B cell (primary cell): ENCODE measurements around the gene FSTL3. TPM values are rescaled to one million over a fixed set of nuclear protein-coding genes. Genes with fewer than 3 reads are reported as not detected.

Experiments
- ATAC-seq: fragments of 200-7000 bp; cut with Tn5 transposase; one replicate; pipeline ENCODE4 v1.10.0; 2021; ENCODE audit warnings: low read depth, mild to moderate bottlenecking, moderate number of reproducible peaks, moderate library complexity
- CTCF ChIA-PET: fragments of 350-600 bp; sonication (Branson Sonifier 250); formaldehyde crosslinking; loops from one replicate; lab custom pipeline; 2021; ENCODE audit warnings: antibody characterized with exemption, inconsistent platforms; lab: Charles Lee
- POLR2A ChIA-PET: fragments of 350-600 bp; sonication (Branson Sonifier 250); formaldehyde crosslinking; loops from one replicate; lab custom pipeline; 2021; ENCODE audit warnings: antibody characterized with exemption; lab: Charles Lee
- DNase-seq: peaks from one replicate; pipeline ENCODE4 v3.0.0; 2013
- H2AFZ ChIP-seq: 2 replicates; pipeline ENCODE4 v1.6.1; 2012; ENCODE audit warnings: mild to moderate bottlenecking, low read depth, low read length; ENCODE audit not compliant: insufficient read depth, poor library complexity, severe bottlenecking
- H3K27ac ChIP-seq, 2 donors: 1 replicate in 1 of 2; 2 replicates in 1 of 2; pipeline ENCODE4 v1.5.1; 2012 to 2013; ENCODE audit warnings: low read length in 2 of 2, mild to moderate bottlenecking in 2 of 2, moderate library complexity in 1 of 2
- H3K27me3 ChIP-seq, 4 experiments: fragments of 200-600 bp in 1 of 4; sonication (generic) in 1 of 4; replicated peaks in 1 of 4; 1 replicate in 2 of 4; 2 replicates in 2 of 4; pipeline versions ENCODE4 v1.6.1 to v1.7.0; 2013 to 2016; ENCODE audit warnings: low read length in 3 of 4, mild to moderate bottlenecking in 2 of 4, mixed read lengths in 1 of 4, moderate library complexity in 1 of 4; ENCODE audit not compliant: insufficient read depth in 4 of 4, control insufficient read depth in 3 of 4; ENCODE audit errors: control extremely low read depth in 1 of 4
- H3K36me3 ChIP-seq, 2 experiments: replicated peaks in 1 of 2; 1 replicate in 1 of 2; 2 replicates in 1 of 2; pipeline versions ENCODE4 v1.6.1 to v1.7.1; 2013; ENCODE audit warnings: low read length in 1 of 2; ENCODE audit not compliant: insufficient read depth in 2 of 2, control insufficient read depth in 1 of 2; ENCODE audit errors: control extremely low read depth in 1 of 2, extremely low read depth in 1 of 2
- H3K4me1 ChIP-seq, 2 donors: fragments of 200-600 bp in 1 of 2; sonication (generic) in 1 of 2; 1 replicate in 1 of 2; 2 replicates in 1 of 2; pipeline versions ENCODE4 v1.5.1 to v1.6.1; 2013 to 2017; ENCODE audit warnings: low read length in 2 of 2; ENCODE audit not compliant: control insufficient read depth in 2 of 2, insufficient read depth in 2 of 2
- H3K4me2 ChIP-seq: replicated peaks from 2 replicates; pipeline ENCODE3; 2012; ENCODE audit warnings: mild to moderate bottlenecking, low read depth, low read length; ENCODE audit not compliant: poor library complexity, severe bottlenecking
- H3K4me3 ChIP-seq, 5 experiments: fragments of 200-600 bp in 1 of 5; sonication (generic) in 1 of 5; 1 replicate in 3 of 5; 2 replicates in 2 of 5; pipeline versions ENCODE4 v1.5.1 to v1.7.0; 2011 to 2016; ENCODE audit warnings: low read length in 4 of 5, mild to moderate bottlenecking in 4 of 5, low read depth in 2 of 5, control low read depth in 1 of 5, moderate library complexity in 1 of 5; ENCODE audit not compliant: insufficient read depth in 1 of 5; ENCODE audit errors: control extremely low read depth in 1 of 5, extremely low read depth in 1 of 5
- H3K79me2 ChIP-seq: fragments of 200-600 bp; sonication (generic); one replicate; pipeline ENCODE4 v1.6.0; 2016; ENCODE audit warnings: low read length; ENCODE audit not compliant: control insufficient read depth, insufficient read depth
- H3K9ac ChIP-seq: fragments of 200-600 bp; sonication (generic); 2 replicates; pipeline ENCODE4 v1.6.1; 2017; ENCODE audit warnings: mild to moderate bottlenecking, low read length, moderate library complexity
- H3K9me3 ChIP-seq, 3 donors: one replicate each; pipeline versions ENCODE4 v1.6.1 to v1.7.1; 2013; ENCODE audit warnings: low read length in 2 of 3; ENCODE audit not compliant: control insufficient read depth in 2 of 3, insufficient read depth in 1 of 3; ENCODE audit errors: control extremely low read depth in 1 of 3
- H4K20me1 ChIP-seq: 2 replicates; pipeline ENCODE4 v1.6.0; 2012; ENCODE audit warnings: mild to moderate bottlenecking, low read length; ENCODE audit not compliant: insufficient read depth, control insufficient read depth, poor library complexity, severe bottlenecking
- H3K27ac Mint-ChIP-seq: one replicate; pipeline ENCODE4 v1.8.0; 2021; ENCODE audit warnings: mixed read lengths
- H3K27me3 Mint-ChIP-seq: one replicate; pipeline ENCODE4 v1.8.0; 2021; ENCODE audit warnings: mixed read lengths
- H3K4me1 Mint-ChIP-seq: one replicate; pipeline ENCODE4 v1.8.0; 2021; ENCODE audit warnings: mixed read lengths
- H3K4me3 Mint-ChIP-seq: one replicate; pipeline ENCODE4 v1.8.0; 2021; ENCODE audit warnings: mixed read lengths
- H3K9me3 Mint-ChIP-seq: one replicate; pipeline ENCODE4 v1.8.0; 2022; ENCODE audit warnings: mixed read lengths; ENCODE audit not compliant: insufficient read depth
- EZH2 ChIP-seq: IDR thresholded peaks from 2 replicates; pipeline ENCODE4 v1.6.1; 2012; ENCODE audit warnings: borderline replicate concordance, low read depth, mild to moderate bottlenecking, moderate library complexity, low read length; ENCODE audit not compliant: insufficient read depth, poor library complexity, severe bottlenecking
- WGBS: methylation state at CpG from one replicate; pipeline ENCODE4 v1.1.5; 2013; ENCODE audit warnings: missing lambda C conversion rate; ENCODE audit not compliant: insufficient coverage; 5-methylcytosine and 5-hydroxymethylcytosine counted together
- intact Hi-C: fragments of 100-400 bp; cut with micrococcal nuclease; formaldehyde crosslinking; loops from one replicate; pipeline ENCODE4 v1.10.0; 2022
- polyA plus RNA-seq: library from polyadenylated mRNA; depleted of rRNA; stranded (reverse); fragments of >200 nt; gene quantifications from 2 replicates; pipeline ENCODE4 v1.2.3, GENCODE V29; 2012
- total RNA-seq, 2 donors: library from RNA; stranded (reverse); fragments of 120-200 nt in 1 of 2; gene quantifications; 1 replicate in 1 of 2; 2 replicates in 1 of 2; pipeline versions ENCODE4 v1.2.3 to v1.2.4, GENCODE V29; 2013 to 2022
- TF ChIP-seq, protein P1 (sequence below): fragments of 200-600 bp; IDR thresholded peaks from one replicate; pipeline ENCODE4 v1.8.0; 2022; ENCODE audit warnings: antibody characterized with exemption, mild to moderate bottlenecking

Gene FSTL3
- total and polyA plus RNA-seq, 2 donors (not counting 1 experiment from before 2014, with no cell fraction given): 2.6 to 5.8 TPM

DNA sequence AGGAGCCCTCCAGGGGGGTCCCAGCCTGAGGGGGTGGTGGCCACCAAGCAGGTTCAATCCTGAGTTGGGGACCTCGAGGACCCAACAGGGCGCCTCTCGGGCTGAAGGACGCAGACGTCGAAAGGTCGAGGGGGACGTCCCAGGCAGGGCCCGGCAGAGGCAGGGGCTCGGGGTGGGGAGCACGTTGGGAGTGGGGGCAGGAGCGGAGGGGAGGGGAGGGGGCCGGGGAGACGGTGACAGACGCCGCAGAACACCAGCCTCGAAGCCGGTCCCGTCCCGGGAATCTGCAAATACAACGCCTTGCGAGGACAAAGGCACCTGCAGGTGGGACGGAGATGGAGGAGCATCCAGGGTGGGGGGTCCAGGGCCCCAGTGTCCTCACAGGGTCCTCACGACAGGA is 32.5 kb upstream of the FSTL3 start:
- Histone ChIP-seq H3K27me3 (no peaks in the 10 kb centered on the region), H3K9me3 (peaks cover 0 to 5% (median 0%) of the 10 kb centered on the region in 3 donors), H3K27ac (no peak overlapping the region), H2AFZ (no peak overlapping the region), H4K20me1 (peaks cover 48% of the 10 kb centered on the region), H3K36me3 (peaks cover 0 to 21% of the 10 kb centered on the region in 2 experiments), H3K9ac (no peak overlapping the region), H3K4me2 (no peak overlapping the region), H3K4me1 (peaks cover 7 to 18% of the 10 kb centered on the region in 2 donors), H3K4me3 (no peak overlapping the region), H3K79me2 (no peaks in the 10 kb centered on the region)
- intact Hi-C loops: no loop called here
- WGBS: 92% methylated on average over 23 of the region's 24 CpGs
- TF ChIP-seq, protein P1, sequence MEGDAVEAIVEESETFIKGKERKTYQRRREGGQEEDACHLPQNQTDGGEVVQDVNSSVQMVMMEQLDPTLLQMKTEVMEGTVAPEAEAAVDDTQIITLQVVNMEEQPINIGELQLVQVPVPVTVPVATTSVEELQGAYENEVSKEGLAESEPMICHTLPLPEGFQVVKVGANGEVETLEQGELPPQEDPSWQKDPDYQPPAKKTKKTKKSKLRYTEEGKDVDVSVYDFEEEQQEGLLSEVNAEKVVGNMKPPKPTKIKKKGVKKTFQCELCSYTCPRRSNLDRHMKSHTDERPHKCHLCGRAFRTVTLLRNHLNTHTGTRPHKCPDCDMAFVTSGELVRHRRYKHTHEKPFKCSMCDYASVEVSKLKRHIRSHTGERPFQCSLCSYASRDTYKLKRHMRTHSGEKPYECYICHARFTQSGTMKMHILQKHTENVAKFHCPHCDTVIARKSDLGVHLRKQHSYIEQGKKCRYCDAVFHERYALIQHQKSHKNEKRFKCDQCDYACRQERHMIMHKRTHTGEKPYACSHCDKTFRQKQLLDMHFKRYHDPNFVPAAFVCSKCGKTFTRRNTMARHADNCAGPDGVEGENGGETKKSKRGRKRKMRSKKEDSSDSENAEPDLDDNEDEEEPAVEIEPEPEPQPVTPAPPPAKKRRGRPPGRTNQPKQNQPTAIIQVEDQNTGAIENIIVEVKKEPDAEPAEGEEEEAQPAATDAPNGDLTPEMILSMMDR: no peak
- no peak for TF ChIP-seq EZH2
- POLR2A ChIA-PET: no interaction called here
- Mint-ChIP-seq H3K9me3 (no peaks in the 10 kb centered on the region), H3K4me3 (no peak overlapping the region), H3K4me1 (peaks cover 16% of the 10 kb centered on the region), H3K27me3 (no peaks in the 10 kb centered on the region), H3K27ac (no peak overlapping the region)
- DNase-seq (no peak), ATAC-seq (no peak)
- CTCF ChIA-PET: no interaction called here

DNA sequence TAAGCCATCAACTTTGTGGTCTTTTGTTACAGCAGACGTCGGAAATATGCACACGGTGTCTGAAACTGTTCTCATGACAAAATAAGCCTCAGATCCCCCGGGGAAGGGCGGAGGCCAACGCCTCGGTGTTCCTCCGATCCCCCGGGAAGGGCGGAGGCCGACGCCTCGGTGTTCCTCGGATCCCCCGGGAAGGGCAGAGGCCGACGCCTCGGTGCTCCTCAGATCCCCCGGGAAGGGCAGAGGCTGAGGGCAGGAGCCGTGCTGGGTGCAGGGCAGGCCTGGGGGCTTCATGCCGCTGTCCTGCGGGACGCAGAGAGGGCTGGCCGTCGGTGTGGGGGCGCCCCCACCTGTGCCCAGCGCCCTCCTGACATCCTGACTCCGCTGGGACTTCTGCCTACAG is 31.8 kb upstream of the FSTL3 start:
- H2AFZ ChIP-seq: no peak overlapping the region
- H3K4me3 ChIP-seq: no peak overlapping the region
- ATAC-seq (no peak), DNase-seq (no peak)
- Mint-ChIP-seq H3K27ac (peak overlapping the region; percentile 59), H3K9me3 (no peaks in the 10 kb centered on the region), H3K4me1 (peaks cover 12% of the 10 kb centered on the region), H3K4me3 (no peak overlapping the region), H3K27me3 (no peaks in the 10 kb centered on the region)
- CTCF ChIA-PET: no interaction called here
- peaks cover 0 to 23% of the 10 kb centered on the region in 2 experiments for H3K36me3 ChIP-seq
- H3K79me2 ChIP-seq: no peaks in the 10 kb centered on the region
- H3K9me3 ChIP-seq: no peaks in the 10 kb centered on the region
- peaks cover 49% of the 10 kb centered on the region for H4K20me1 ChIP-seq
- TF ChIP-seq, protein P1: no peak
- no peak for TF ChIP-seq EZH2
- WGBS: 68% methylated on average over 28 of the region's 28 CpGs
- peak overlapping the region in 1 of 2 donors; percentile 43 for H3K27ac ChIP-seq
- peaks cover under 1 to 11% of the 10 kb centered on the region in 2 donors for H3K4me1 ChIP-seq
- no peak overlapping the region for H3K9ac ChIP-seq
- H3K4me2 ChIP-seq: no peak overlapping the region
- no peaks in the 10 kb centered on the region for H3K27me3 ChIP-seq
- intact Hi-C loops: no loop called here
- POLR2A ChIA-PET: no interaction called here
